Stimulated activated CD8-positive, alpha-beta memory T cell treated with anti-CD3 and anti-CD28 coated beads, Interleukin-4, amount 100 ng/mL, for 48 hours (primary cell): ENCODE measurements around the gene DISC1.
"Not testable (repeated sequence)": the region's sequence is repeated elsewhere in the genome, so short reads cannot be mapped to it uniquely, and the experiment has no call there.

Experiments
- DNase-seq: peaks from one replicate; pipeline ENCODE4 v3.0.0-alpha.2; 2020

The DISC1 gene

GRCh38 chr1:231781892-231782291, 155.3 kb downstream of the DISC1 start:
- no peak for DNase-seq

GRCh38 chr1:231785073-231785472, 158.5 kb downstream of the DISC1 start:
- not testable (repeated sequence) for DNase-seq

- no peak for DNase-seq
These were observed 159.5 kb downstream of the DISC1 start for GRCh38 chr1:231786126-231786525.

- DNase-seq: no peak
These were observed 166.0 kb downstream of the DISC1 start for GRCh38 chr1:231792634-231793033.

- DNase-seq: no peak
These were observed 167.3 kb downstream of the DISC1 start for GRCh38 chr1:231793893-231794292.

GRCh38 chr1:231796141-231796540, 169.6 kb downstream of the DISC1 start:
- no peak for DNase-seq

GRCh38 chr1:231799363-231799986, 172.9 kb downstream of the DISC1 start:
- no peak for DNase-seq

- no peak for DNase-seq
These were observed 173.5 kb downstream of the DISC1 start for GRCh38 chr1:231800108-231800507.

- DNase-seq: no peak
These were observed 174.5 kb downstream of the DISC1 start for GRCh38 chr1:231801042-231801585.

GRCh38 chr1:231803353-231803752, 176.8 kb downstream of the DISC1 start:
- DNase-seq: no peak

GRCh38 chr1:231806623-231807495, 180.3 kb downstream of the DISC1 start:
- peak; percentile 62 for DNase-seq

GRCh38 chr1:231807541-231807940, 181.0 kb downstream of the DISC1 start:
- DNase-seq: no peak

- no peak for DNase-seq
These were observed 181.5 kb downstream of the DISC1 start for GRCh38 chr1:231808116-231808515.

- no peak for DNase-seq
These were observed 182.4 kb downstream of the DISC1 start for GRCh38 chr1:231808990-231809389.

- DNase-seq: no peak
These were observed 183.8 kb downstream of the DISC1 start for GRCh38 chr1:231810415-231810814.

- DNase-seq: no peak
These were observed 187.4 kb downstream of the DISC1 start for GRCh38 chr1:231814021-231814420.

GRCh38 chr1:231814521-231814920, 187.9 kb downstream of the DISC1 start:
- DNase-seq: no peak

GRCh38 chr1:231817801-231818200, 191.2 kb downstream of the DISC1 start:
- no peak for DNase-seq

GRCh38 chr1:231818337-231818736, 191.7 kb downstream of the DISC1 start:
- no peak for DNase-seq

GRCh38 chr1:231821281-231821680, 194.7 kb downstream of the DISC1 start:
- DNase-seq: no peak

- DNase-seq: no peak
These were observed 195.5 kb downstream of the DISC1 start for GRCh38 chr1:231822041-231822440.

- no peak for DNase-seq
These were observed 200.0 kb downstream of the DISC1 start for GRCh38 chr1:231826566-231826965.

GRCh38 chr1:231827337-231828105, 200.9 kb downstream of the DISC1 start:
- DNase-seq: no peak
